ENCODE measurements around the gene EN2.

Gene EN2

GRCh38 chr7:155458111-155458877 lies at the start of gene EN2:
Gene EN2, plus strand, starts transcription at chr7:155458129. Its CDS starts 249 bp downstream, at chr7:155458378.
- DNase-seq, result no peak

- DNase-seq, result no peak
Measured at GRCh38 chr7:155408651-155409586, 49.0 kb upstream of the EN2 start.

- no peak for DNase-seq
Measured at GRCh38 chr7:155409980-155410379, 47.9 kb upstream of the EN2 start.

- no peak for DNase-seq
Measured at GRCh38 chr7:155410431-155410830, 47.5 kb upstream of the EN2 start.

- DNase-seq, result no peak
Measured at GRCh38 chr7:155411718-155412415, 46.1 kb upstream of the EN2 start.

- peak; percentile 20 for DNase-seq
Measured at GRCh38 chr7:155412416-155413253, 45.3 kb upstream of the EN2 start.

- DNase-seq, result no peak
Measured at GRCh38 chr7:155414547-155415492, 43.1 kb upstream of the EN2 start.

GRCh38 chr7:155416646-155417380 lies 41.1 kb upstream of the EN2 start:
- DNase-seq, result no peak

GRCh38 chr7:155418304-155418703 lies 39.6 kb upstream of the EN2 start:
- no peak for DNase-seq

- no peak for DNase-seq
Measured at GRCh38 chr7:155418941-155419755, 38.8 kb upstream of the EN2 start.

- DNase-seq, result no peak
Measured at GRCh38 chr7:155420116-155420515, 37.8 kb upstream of the EN2 start.

- no peak for DNase-seq
Measured at GRCh38 chr7:155422151-155422550, 35.8 kb upstream of the EN2 start.

- no peak for DNase-seq
Measured at GRCh38 chr7:155422599-155423336, 35.2 kb upstream of the EN2 start.

GRCh38 chr7:155423337-155424285 lies 34.3 kb upstream of the EN2 start:
- DNase-seq, result no peak

GRCh38 chr7:155424301-155425010 lies 33.5 kb upstream of the EN2 start:
- DNase-seq, result no peak

- no peak for DNase-seq
Measured at GRCh38 chr7:155425011-155425340, 33.0 kb upstream of the EN2 start.

- no peak for DNase-seq
Measured at GRCh38 chr7:155425887-155426286, 32.0 kb upstream of the EN2 start.

Data from NCI-H774 (cell line).